ENCODE measurements around the gene ZNF28.
"Not testable (repeated sequence)": the region's sequence is repeated elsewhere in the genome, so short reads cannot be mapped to it uniquely, and the experiment has no call there.

- TF ChIP-seq CTCF (IDR thresholded peaks at IDR 0.05 in 2 of 3, conservative IDR thresholded peaks at IDR 0.05 in 1 of 3; ENCODE audit: borderline replicate concordance in 1 of 3, insufficient read depth in 1 of 3, low read depth in 2 of 3, low read length in 2 of 3); RAD21 (IDR thresholded peaks at IDR 0.05; ENCODE audit: low read depth); EZH2 (IDR thresholded peaks at IDR 0.05); YY1 (IDR thresholded peaks at IDR 0.05; ENCODE audit: extremely low read depth, insufficient replicate concordance, low read depth, low read length): not testable (repeated sequence)
Measured at GRCh38 chr19:52782864-52783263, 38.6 kb downstream of the ZNF28 start.

Data from HCT116 (cell line).